ENCODE results near the gene NHLH1. TPM values are rescaled to one million over a fixed set of nuclear protein-coding genes. Genes with fewer than 3 reads are reported as not detected.

The NHLH1 gene
- total and polyA plus RNA-seq, 5 donors from 2014 or later, result 0.06 TPM; not detected in 4

DNA sequence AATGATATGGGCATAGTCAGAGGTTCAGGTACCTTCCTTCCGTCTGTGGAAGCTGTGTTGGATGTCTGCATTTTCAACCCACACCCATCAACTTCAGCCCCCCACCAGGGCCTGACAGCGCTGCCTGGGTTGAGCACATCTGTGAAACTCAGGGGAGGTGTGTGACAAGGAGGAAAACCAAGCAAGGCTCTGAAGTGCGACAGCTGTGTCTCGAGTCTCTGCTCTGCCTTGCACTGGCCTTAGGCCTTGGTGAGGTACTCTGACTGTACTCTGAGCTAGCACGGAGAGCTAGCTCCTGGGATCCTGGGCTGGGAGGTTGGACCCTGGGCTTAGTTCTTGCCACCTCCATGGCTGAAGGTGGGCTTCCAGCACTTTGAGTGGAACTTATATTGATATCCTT, 42.6 kb downstream of the NHLH1 start:
- no peaks in the 10 kb centered on the region for H3K4me1 Mint-ChIP-seq
- peaks cover 8% of the 10 kb centered on the region for H3K27me3 Mint-ChIP-seq
- Histone ChIP-seq H3K27ac (ENCODE audit: insufficient read depth, low read length, poor library complexity, severe bottlenecking) (no peak overlapping the region), H3K36me3 (ENCODE audit: control insufficient read depth, insufficient read depth, low read length) (no peaks in the 10 kb centered on the region), H3K9me3 (ENCODE audit: control insufficient read depth in 2 of 2, low read length in 2 of 2) (no peaks in the 10 kb centered on the region), H3K27me3 (ENCODE audit: control insufficient read depth, insufficient read depth, low read length) (no peaks in the 10 kb centered on the region), H3K4me1 (ENCODE audit: control insufficient read depth, insufficient read depth, low read length, poor library complexity, severe bottlenecking) (no peaks in the 10 kb centered on the region), H3K4me3 (ENCODE audit: low read depth, low read length) (no peak overlapping the region)
- no peak overlapping the region for H3K4me3 Mint-ChIP-seq
- H3K27ac Mint-ChIP-seq, result no peak overlapping the region
- no peaks in the 10 kb centered on the region for H3K36me3 Mint-ChIP-seq
- H3K9me3 Mint-ChIP-seq, result peaks cover 0 to 4% (median 0%) of the 10 kb centered on the region in 7 donors
- ATAC-seq (ENCODE audit: low read depth in 2 of 2) (no peak), DNase-seq (no peak)

DNA sequence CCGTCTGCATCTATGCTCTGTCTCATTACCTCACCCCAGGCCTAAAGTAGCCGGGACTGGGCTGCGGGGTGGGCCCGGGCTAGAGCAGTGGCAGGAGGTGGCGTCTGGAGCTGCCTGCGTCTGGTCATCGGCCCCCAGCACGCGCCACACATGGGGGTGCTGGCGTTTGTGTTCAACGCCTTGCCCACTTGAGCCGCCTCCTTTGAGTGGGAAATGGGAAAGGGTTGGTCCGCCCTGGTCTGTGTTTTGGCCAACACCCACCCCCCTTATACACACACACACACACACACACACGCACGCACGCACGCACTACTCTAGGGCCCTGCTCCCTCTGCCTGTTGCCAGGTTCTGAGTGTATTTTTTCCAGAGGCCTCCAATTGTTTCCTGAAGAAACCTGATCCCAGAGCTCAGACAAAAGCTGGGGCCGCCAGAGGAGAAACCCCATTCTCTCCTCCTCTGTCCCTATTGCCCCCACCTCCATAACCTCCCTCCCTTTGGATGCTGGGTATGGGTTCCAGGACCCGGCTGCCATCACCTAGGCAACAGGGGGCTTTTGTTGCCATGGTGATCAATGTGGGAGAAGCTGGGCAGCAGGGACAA, 43.6 kb downstream of the NHLH1 start:
- Mint-ChIP-seq H3K4me1 (no peaks in the 10 kb centered on the region), H3K27me3 (peaks cover 5% of the 10 kb centered on the region), H3K4me3 (no peak overlapping the region), H3K27ac (no peak overlapping the region), H3K9me3 (peaks cover 0 to 4% (median 0%) of the 10 kb centered on the region in 7 donors), H3K36me3 (no peaks in the 10 kb centered on the region)
- no peak for ATAC-seq (ENCODE audit: low read depth in 2 of 2)
- H3K36me3 ChIP-seq (ENCODE audit: control insufficient read depth, insufficient read depth, low read length), result no peaks in the 10 kb centered on the region
- no peaks in the 10 kb centered on the region for H3K27me3 ChIP-seq (ENCODE audit: control insufficient read depth, insufficient read depth, low read length)
- H3K9me3 ChIP-seq (ENCODE audit: control insufficient read depth in 2 of 2, low read length in 2 of 2), result no peaks in the 10 kb centered on the region
- DNase-seq, result no peak
- H3K27ac ChIP-seq (ENCODE audit: insufficient read depth, low read length, poor library complexity, severe bottlenecking), result no peak overlapping the region
- no peak overlapping the region for H3K4me3 ChIP-seq (ENCODE audit: low read depth, low read length)
- H3K4me1 ChIP-seq (ENCODE audit: control insufficient read depth, insufficient read depth, low read length, poor library complexity, severe bottlenecking), result no peaks in the 10 kb centered on the region

DNA sequence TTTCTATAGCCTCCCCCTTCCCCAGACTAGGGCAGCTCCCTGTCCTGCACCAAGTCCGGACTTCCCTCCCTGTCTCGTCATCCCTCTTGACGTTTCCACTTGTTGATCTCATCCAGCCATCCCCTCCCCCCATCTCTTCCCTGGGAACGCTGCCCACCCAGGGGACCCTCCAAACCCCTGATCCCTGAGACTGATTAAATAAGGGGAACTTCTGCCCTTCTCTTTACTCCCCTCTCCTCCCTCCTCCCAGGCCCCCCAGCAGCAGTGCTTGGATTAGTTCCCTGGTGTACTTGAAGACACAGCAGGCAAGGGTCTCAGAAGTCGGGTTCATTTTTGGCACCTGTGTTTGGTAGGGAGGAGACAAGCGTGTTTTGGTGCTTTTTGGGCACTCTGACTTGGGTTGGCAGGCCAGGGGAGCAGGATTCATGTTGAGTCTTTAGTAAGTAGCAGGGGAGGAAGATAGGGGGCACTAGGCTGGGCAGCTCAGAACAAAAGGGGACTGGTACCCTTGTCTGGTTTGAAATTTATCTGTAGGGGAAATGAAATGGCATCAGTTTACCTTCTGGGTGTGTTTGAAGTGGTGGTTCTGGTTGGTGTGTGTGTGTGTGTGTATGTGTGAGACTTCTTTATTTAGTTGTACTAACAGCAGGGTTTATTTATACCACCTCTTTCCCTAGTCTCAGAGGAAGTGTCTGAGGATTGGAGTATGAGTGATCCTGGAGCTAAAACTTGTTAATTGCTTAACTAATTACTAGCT, 44.6 kb downstream of the NHLH1 start:
- Histone ChIP-seq H3K9me3 (ENCODE audit: control insufficient read depth in 2 of 2, low read length in 2 of 2) (no peaks in the 10 kb centered on the region), H3K4me3 (ENCODE audit: low read depth, low read length) (no peak overlapping the region), H3K27me3 (ENCODE audit: control insufficient read depth, insufficient read depth, low read length) (no peaks in the 10 kb centered on the region), H3K36me3 (ENCODE audit: control insufficient read depth, insufficient read depth, low read length) (no peaks in the 10 kb centered on the region), H3K27ac (ENCODE audit: insufficient read depth, low read length, poor library complexity, severe bottlenecking) (no peak overlapping the region), H3K4me1 (ENCODE audit: control insufficient read depth, insufficient read depth, low read length, poor library complexity, severe bottlenecking) (no peaks in the 10 kb centered on the region)
- no peaks in the 10 kb centered on the region for H3K36me3 Mint-ChIP-seq
- peak overlapping the region in 1 of 3 donors; percentile 65 for H3K27ac Mint-ChIP-seq
- H3K27me3 Mint-ChIP-seq, result peaks cover 5% of the 10 kb centered on the region
- peaks cover 0 to 4% (median 0%) of the 10 kb centered on the region in 7 donors for H3K9me3 Mint-ChIP-seq
- H3K4me3 Mint-ChIP-seq, result no peak overlapping the region
- no peak for DNase-seq
- ATAC-seq (ENCODE audit: low read depth in 2 of 2), result no peak
- H3K4me1 Mint-ChIP-seq, result no peaks in the 10 kb centered on the region

DNA sequence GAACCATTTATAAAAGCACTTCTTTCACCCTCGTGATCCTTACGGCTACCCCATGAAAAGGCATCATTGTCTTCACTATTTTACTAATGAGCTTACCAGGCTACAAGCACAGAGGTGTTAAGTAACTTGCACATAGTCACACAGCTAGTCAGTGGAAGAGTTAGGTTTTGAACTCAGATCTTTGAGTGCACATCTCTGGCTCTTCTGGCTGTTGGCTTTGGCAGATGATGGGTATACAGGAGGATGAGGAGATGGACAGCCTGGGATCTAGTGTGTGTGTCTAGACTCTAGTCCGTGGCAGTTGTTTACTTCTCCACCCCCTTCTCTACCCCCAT, 45.1 kb downstream of the NHLH1 start:
- no peaks in the 10 kb centered on the region for H3K4me1 ChIP-seq (ENCODE audit: control insufficient read depth, insufficient read depth, low read length, poor library complexity, severe bottlenecking)
- no peaks in the 10 kb centered on the region for H3K4me1 Mint-ChIP-seq
- DNase-seq (no peak), ATAC-seq (ENCODE audit: low read depth in 2 of 2) (no peak)
- no peak overlapping the region for H3K4me3 ChIP-seq (ENCODE audit: low read depth, low read length)
- H3K36me3 ChIP-seq (ENCODE audit: control insufficient read depth, insufficient read depth, low read length), result no peaks in the 10 kb centered on the region
- peaks cover 0 to 4% (median 0%) of the 10 kb centered on the region in 7 donors for H3K9me3 Mint-ChIP-seq
- H3K27ac Mint-ChIP-seq, result no peak overlapping the region
- no peaks in the 10 kb centered on the region for H3K27me3 ChIP-seq (ENCODE audit: control insufficient read depth, insufficient read depth, low read length)
- H3K27me3 Mint-ChIP-seq, result peaks cover 5% of the 10 kb centered on the region
- no peaks in the 10 kb centered on the region for H3K36me3 Mint-ChIP-seq
- no peaks in the 10 kb centered on the region for H3K9me3 ChIP-seq (ENCODE audit: control insufficient read depth in 2 of 2, low read length in 2 of 2)
- H3K4me3 Mint-ChIP-seq, result no peak overlapping the region
- H3K27ac ChIP-seq (ENCODE audit: insufficient read depth, low read length, poor library complexity, severe bottlenecking), result no peak overlapping the region

DNA sequence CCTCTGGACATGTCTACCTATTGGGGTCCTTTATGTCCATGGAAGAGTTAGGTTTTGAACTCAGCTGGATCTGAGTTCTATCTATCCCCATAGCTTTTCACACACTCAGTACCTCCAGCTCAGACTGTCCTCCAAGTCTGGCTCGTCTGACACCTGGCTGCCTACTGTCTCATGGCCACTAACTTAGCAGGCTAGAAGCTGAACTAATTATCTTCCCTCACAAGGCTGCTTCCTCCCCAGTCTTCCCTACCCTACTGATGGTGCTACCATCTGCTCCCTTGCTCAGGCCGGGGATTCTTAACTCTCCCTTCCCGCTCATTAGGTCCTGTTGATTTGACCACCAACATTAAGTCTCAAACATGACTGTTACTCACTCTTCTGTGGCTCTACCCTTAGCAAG, 46.8 kb downstream of the NHLH1 start:
- Histone ChIP-seq H3K4me3 (ENCODE audit: low read depth, low read length) (no peak overlapping the region), H3K4me1 (ENCODE audit: control insufficient read depth, insufficient read depth, low read length, poor library complexity, severe bottlenecking) (no peaks in the 10 kb centered on the region), H3K36me3 (ENCODE audit: control insufficient read depth, insufficient read depth, low read length) (no peaks in the 10 kb centered on the region), H3K27me3 (ENCODE audit: control insufficient read depth, insufficient read depth, low read length) (no peaks in the 10 kb centered on the region), H3K9me3 (ENCODE audit: control insufficient read depth in 2 of 2, low read length in 2 of 2) (no peaks in the 10 kb centered on the region), H3K27ac (ENCODE audit: insufficient read depth, low read length, poor library complexity, severe bottlenecking) (no peak overlapping the region)
- ATAC-seq (ENCODE audit: low read depth in 2 of 2) (no peak), DNase-seq (no peak)
- no peaks in the 10 kb centered on the region for H3K36me3 Mint-ChIP-seq
- peaks cover 0 to 4% (median 0%) of the 10 kb centered on the region in 7 donors for H3K9me3 Mint-ChIP-seq
- H3K27ac Mint-ChIP-seq, result peak overlapping the region in 1 of 3 donors; percentile 7
- H3K27me3 Mint-ChIP-seq, result peaks cover 14% of the 10 kb centered on the region
- H3K4me1 Mint-ChIP-seq, result no peaks in the 10 kb centered on the region
- no peak overlapping the region for H3K4me3 Mint-ChIP-seq

DNA sequence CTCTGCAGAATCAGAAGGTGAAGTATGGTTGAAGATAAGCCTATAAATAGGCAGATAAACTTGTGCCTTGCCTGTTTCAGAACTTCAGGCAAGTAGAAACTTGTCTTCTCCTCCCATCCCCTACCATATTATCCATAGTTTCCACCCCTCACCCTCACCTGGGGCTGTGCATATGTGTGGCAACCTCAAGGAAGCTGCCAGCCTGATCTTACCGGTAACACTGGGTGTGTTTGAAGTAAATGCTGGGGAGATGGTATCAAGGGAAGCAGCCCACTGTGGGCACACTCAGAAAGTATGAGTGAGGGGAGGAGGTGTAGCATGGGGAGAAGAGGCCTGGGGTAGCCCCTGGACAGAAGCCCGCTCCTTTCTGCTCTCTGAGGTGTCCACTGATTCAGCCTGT, 48.0 kb downstream of the NHLH1 start:
- Histone ChIP-seq H3K36me3 (ENCODE audit: control insufficient read depth, insufficient read depth, low read length) (no peaks in the 10 kb centered on the region), H3K4me1 (ENCODE audit: control insufficient read depth, insufficient read depth, low read length, poor library complexity, severe bottlenecking) (no peaks in the 10 kb centered on the region), H3K27me3 (ENCODE audit: control insufficient read depth, insufficient read depth, low read length) (no peaks in the 10 kb centered on the region), H3K27ac (ENCODE audit: insufficient read depth, low read length, poor library complexity, severe bottlenecking) (no peak overlapping the region), H3K9me3 (ENCODE audit: control insufficient read depth in 2 of 2, low read length in 2 of 2) (no peaks in the 10 kb centered on the region), H3K4me3 (ENCODE audit: low read depth, low read length) (no peak overlapping the region)
- no peaks in the 10 kb centered on the region for H3K36me3 Mint-ChIP-seq
- peaks cover 0 to 4% (median 0%) of the 10 kb centered on the region in 7 donors for H3K9me3 Mint-ChIP-seq
- ATAC-seq (ENCODE audit: low read depth in 2 of 2) (no peak), DNase-seq (no peak)
- H3K27me3 Mint-ChIP-seq, result peaks cover 14% of the 10 kb centered on the region
- H3K4me3 Mint-ChIP-seq, result no peak overlapping the region
- H3K4me1 Mint-ChIP-seq, result no peaks in the 10 kb centered on the region
- no peak overlapping the region for H3K27ac Mint-ChIP-seq

DNA sequence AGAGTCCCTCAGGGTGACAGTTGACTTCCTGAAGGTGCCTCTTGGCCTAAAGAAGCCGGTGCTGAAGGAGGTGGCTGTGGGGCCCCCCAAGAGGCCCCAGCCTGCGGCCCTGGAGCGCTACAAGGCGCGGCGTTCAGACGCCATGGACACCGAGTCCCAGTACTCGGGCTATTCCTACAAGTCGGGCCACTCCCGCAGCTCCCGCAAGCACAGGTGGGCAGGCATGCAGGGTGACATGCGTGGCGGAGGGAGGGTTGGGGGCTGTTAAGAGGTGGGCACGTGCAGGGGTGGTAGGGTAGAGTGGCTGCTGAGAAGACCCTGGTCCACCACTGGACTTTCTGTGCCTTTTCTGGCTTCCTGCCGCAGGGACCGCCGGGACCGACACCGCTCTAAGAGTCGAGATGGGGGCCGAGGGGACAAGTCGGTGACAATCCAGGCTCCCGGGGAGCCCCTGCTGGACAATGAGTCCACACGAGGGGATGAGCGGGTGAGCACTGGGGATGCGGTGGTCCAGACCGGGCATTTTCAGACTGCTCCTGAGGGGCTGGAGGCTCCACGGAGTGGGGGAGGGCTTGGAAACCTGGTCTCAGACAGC, 48.9 kb downstream of the NHLH1 start:
- Mint-ChIP-seq H3K9me3 (peaks cover 0 to 4% (median 0%) of the 10 kb centered on the region in 7 donors), H3K27me3 (peaks cover 22% of the 10 kb centered on the region)

More for the DNA sequence above, 48.9 kb downstream of the NHLH1 start:
- no peak overlapping the region for H3K27ac ChIP-seq (ENCODE audit: insufficient read depth, low read length, poor library complexity, severe bottlenecking)
- ATAC-seq (ENCODE audit: low read depth in 2 of 2) (no peak), DNase-seq (no peak)
- H3K4me1 Mint-ChIP-seq, result peaks cover 0 to 2% (median 0%) of the 10 kb centered on the region in 4 donors
- no peak overlapping the region for H3K27ac Mint-ChIP-seq
- H3K36me3 ChIP-seq (ENCODE audit: control insufficient read depth, insufficient read depth, low read length), result no peaks in the 10 kb centered on the region
- H3K9me3 ChIP-seq (ENCODE audit: control insufficient read depth in 2 of 2, low read length in 2 of 2), result no peaks in the 10 kb centered on the region
- H3K4me3 ChIP-seq (ENCODE audit: low read depth, low read length), result no peak overlapping the region
- no peaks in the 10 kb centered on the region for H3K27me3 ChIP-seq (ENCODE audit: control insufficient read depth, insufficient read depth, low read length)
- H3K4me3 Mint-ChIP-seq, result no peak overlapping the region
- no peaks in the 10 kb centered on the region for H3K36me3 Mint-ChIP-seq
- no peaks in the 10 kb centered on the region for H3K4me1 ChIP-seq (ENCODE audit: control insufficient read depth, insufficient read depth, low read length, poor library complexity, severe bottlenecking)
